ENCODE results near the gene STARD7. TPM values are rescaled to one million over a fixed set of nuclear protein-coding genes. Genes with fewer than 3 reads are reported as not detected.

The STARD7 gene
- total and polyA plus RNA-seq, 10 of the 15 experiments (the other 5 are each of a cell fraction or from before 2014, with no cell fraction given) = 85.4 to 237 (median 153) TPM

GRCh38 chr2:96254571-96254970 is 45.9 kb upstream of the STARD7 start:
- 85% methylated on average over 11 of the region's 11 CpGs for WGBS (ENCODE audit: insufficient coverage, insufficient replicate concordance, low lambda C conversion rate, missing lambda C conversion rate)
- FAIRE-seq (no peak), DNase-seq (ENCODE audit: low read depth, low spot score) (no peak), ATAC-seq (no peak)
- CTCF ChIA-PET = interaction anchor here (0.7 to 2.2 kb wide), 5 partner anchors 8 to 73 kb away, joined by 3 to 6 read pairs (median 3); no protein-coding TSS in a partner anchor
- no peaks in the 10 kb centered on the region for H3K9me3 ChIP-seq (replicated peaks; ENCODE audit: control insufficient read depth, insufficient read depth, low read length)
- TF ChIP-seq RELB (IDR thresholded peaks at IDR 0.05; ENCODE audit: low read depth) (no peak), POLR2AphosphoS2 (IDR thresholded peaks at IDR 0.05; ENCODE audit: low read depth, low read length) (no peak), CBX3 (IDR thresholded peaks at IDR 0.05; ENCODE audit: borderline replicate concordance, low read depth) (no peak), PBX3 (IDR thresholded peaks at IDR 0.05; ENCODE audit: insufficient replicate concordance, low read depth, low read length) (no peak), ZBTB11 (CRISPR knock-in tag; IDR thresholded peaks at IDR 0.05) (no peak), TCF12 (IDR thresholded peaks at IDR 0.05; ENCODE audit: low read depth, low read length) (no peak), ETV6 (conservative IDR thresholded peaks at IDR 0.05 in 1 of 2, IDR thresholded peaks at IDR 0.05 in 1 of 2; ENCODE audit: borderline replicate concordance in 1 of 2, low read depth in 1 of 2) (no peak), KDM1A (IDR thresholded peaks at IDR 0.05; ENCODE audit: borderline replicate concordance) (no peak), SREBF1 (IDR thresholded peaks at IDR 0.05; ENCODE audit: low read length) (no peak), ZNF24 (IDR thresholded peaks at IDR 0.05) (no peak), SIN3A (IDR thresholded peaks at IDR 0.05; ENCODE audit: low read depth, low read length) (no peak)
- no peaks in the 10 kb centered on the region for H4K20me1 ChIP-seq (ENCODE audit: control insufficient read depth, insufficient read depth)
- H3K4me3 ChIP-seq = no peak overlapping the region
- H3K27ac ChIP-seq (ENCODE audit: control insufficient read depth, insufficient read depth) = no peak overlapping the region
- in situ Hi-C loops (cut with MboI) = loop anchor here (25.0 kb wide), 1 partner anchor 242 kb away; no protein-coding TSS in a partner anchor
- BruUV-seq (replicated peaks) = no TSS peak
- H3K27me3 ChIP-seq (replicated peaks in 1 of 2; ENCODE audit: control insufficient read depth in 2 of 2, insufficient read depth in 2 of 2, low read length in 1 of 2) = no peaks in the 10 kb centered on the region
- POLR2A ChIA-PET = no interaction called here
- H3K9ac ChIP-seq (ENCODE audit: control insufficient read depth, insufficient read depth, low read length) = no peak overlapping the region
- RAD21 ChIA-PET (ENCODE audit: unreplicated experiment) = no interaction called here
- no peak overlapping the region for H2AFZ ChIP-seq (ENCODE audit: control insufficient read depth, low read depth, low read length)
- peaks cover 30 to 33% of the 10 kb centered on the region in 2 experiments for H3K36me3 ChIP-seq (ENCODE audit: control insufficient read depth in 2 of 2, insufficient read depth in 2 of 2, low read length in 1 of 2)
- H3K4me1 ChIP-seq (ENCODE audit: control insufficient read depth, insufficient read depth, low read length) = peaks cover 9% of the 10 kb centered on the region
- SMC1A ChIA-PET (ENCODE audit: uncharacterized antibody, unreplicated experiment) = interaction anchor here (0.7 to 2.2 kb wide), 6 partner anchors 12 to 85 kb away, joined by 3 to 6 read pairs (median 4); no protein-coding TSS in a partner anchor
- intact Hi-C loops (cut with micrococcal nuclease; ENCODE audit: unreplicated experiment) = no loop called here
- peaks cover 8% of the 10 kb centered on the region for H3K79me2 ChIP-seq (ENCODE audit: control insufficient read depth, insufficient read depth, low read length)
- no peak overlapping the region for H3K4me2 ChIP-seq (ENCODE audit: control insufficient read depth, insufficient read depth)

Data from GM12878 (cell line).